DOHH2 (cell line): Measurements from ENCODE around the gene GRAMD1C.

Experiments used
- EZH2phosphoT487 ChIP-seq: fragments of 200-600 bp; sonication (generic); IDR thresholded peaks from 2 replicates; pipeline ENCODE4 v1.6.1; 2017; ENCODE audit warnings: borderline replicate concordance, mild to moderate bottlenecking, antibody characterized with exemption, low read length, moderate library complexity, mixed read lengths
- TF ChIP-seq, protein P1 (sequence below): fragments of 200-600 bp; sonication (generic); IDR thresholded peaks from one replicate; pipeline ENCODE4 v1.5.1; 2014; ENCODE audit warnings: antibody characterized with exemption, mild to moderate bottlenecking, low read depth, low read length; ENCODE audit not compliant: poor library complexity, severe bottlenecking

DNA sequence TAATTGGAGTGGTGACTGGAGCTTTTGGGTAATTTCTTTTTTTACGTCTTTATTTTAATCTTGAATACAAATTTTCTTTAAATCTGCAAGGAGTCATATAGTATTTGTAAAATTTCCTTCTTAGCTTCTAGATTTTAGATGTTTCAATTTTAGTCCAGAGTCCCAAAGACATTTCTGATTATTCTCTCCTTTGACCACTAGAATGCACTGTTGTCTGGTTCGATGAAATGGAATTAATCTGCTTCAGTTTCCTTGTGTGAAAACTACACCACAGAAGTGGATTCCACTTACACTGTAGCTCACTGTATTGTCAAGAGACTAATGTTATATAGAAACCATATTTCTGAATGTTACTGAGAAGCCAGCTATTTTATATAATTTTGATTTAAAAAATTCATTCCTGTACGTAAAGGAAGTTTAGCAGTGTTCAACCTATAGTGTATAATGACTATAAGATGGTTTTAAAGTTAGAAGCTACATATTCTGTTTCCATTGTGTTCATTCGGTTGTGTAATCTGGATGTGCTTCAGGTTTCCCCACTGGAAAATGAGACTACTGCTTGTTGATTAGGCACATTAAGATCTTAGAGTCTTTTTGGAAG, 6.1 kb downstream of the GRAMD1C start:
- TF ChIP-seq, protein P1, sequence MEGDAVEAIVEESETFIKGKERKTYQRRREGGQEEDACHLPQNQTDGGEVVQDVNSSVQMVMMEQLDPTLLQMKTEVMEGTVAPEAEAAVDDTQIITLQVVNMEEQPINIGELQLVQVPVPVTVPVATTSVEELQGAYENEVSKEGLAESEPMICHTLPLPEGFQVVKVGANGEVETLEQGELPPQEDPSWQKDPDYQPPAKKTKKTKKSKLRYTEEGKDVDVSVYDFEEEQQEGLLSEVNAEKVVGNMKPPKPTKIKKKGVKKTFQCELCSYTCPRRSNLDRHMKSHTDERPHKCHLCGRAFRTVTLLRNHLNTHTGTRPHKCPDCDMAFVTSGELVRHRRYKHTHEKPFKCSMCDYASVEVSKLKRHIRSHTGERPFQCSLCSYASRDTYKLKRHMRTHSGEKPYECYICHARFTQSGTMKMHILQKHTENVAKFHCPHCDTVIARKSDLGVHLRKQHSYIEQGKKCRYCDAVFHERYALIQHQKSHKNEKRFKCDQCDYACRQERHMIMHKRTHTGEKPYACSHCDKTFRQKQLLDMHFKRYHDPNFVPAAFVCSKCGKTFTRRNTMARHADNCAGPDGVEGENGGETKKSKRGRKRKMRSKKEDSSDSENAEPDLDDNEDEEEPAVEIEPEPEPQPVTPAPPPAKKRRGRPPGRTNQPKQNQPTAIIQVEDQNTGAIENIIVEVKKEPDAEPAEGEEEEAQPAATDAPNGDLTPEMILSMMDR = peak; percentile 65
- no peak for TF ChIP-seq EZH2phosphoT487
